ENCODE measurements around the gene SLC44A4.
A peak's percentile ranks its signal among the peaks of the same experiment; 100 is the strongest.

Gene SLC44A4

DNA sequence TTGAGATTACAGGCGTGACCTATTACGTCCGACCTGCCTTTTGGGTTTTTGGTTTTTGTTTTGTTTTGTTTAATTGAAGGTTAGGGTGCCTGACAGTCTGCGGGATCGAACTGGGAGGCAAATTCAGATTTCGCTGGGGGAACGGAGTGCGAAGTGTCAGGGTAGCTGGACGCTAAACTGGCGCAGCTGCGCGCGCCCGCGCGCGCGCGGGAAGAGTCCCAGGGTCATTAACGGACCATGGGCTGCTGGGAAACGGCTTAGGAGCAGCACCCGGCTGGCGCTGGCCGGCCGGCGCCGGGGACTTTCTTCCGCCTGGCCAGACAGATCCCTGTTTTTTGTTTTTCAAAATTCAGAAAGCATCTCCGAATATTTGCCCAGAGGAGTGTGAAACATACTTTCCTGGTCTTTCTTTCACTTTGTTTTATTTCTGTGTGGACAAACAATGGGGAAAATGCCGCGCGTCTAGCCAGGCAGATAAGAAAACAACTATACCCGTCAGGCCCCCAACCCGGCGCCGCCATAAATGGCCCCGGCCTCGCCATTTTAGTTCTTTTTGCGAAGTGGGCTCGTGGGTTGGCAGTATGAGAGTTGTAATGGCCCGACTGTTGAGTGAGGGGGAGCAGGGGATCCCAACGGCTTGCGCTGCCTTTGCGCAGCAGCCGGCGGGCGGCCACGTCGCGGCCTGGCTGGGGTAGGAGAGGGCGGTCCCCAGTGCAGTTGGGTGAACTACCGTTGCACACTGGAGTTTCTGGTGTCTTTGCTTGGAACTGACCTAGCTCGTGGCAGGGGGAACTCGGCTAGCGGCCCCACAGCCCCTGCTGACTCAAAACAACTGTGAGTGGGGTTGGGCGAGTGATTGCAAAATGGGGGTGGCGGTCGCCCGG lies 44.2 kb downstream of the SLC44A4 start:
- Histone ChIP-seq H3K36me3 (ENCODE audit: low read depth) (peaks cover 66% of the 10 kb centered on the region), H3K9me3 (ENCODE audit: severe bottlenecking) (no peaks in the 10 kb centered on the region), H3K4me1 (ENCODE audit: insufficient read depth, poor library complexity, severe bottlenecking) (peaks cover 28% of the 10 kb centered on the region), H3K27ac (ENCODE audit: poor library complexity, severe bottlenecking) (peak overlapping the region; percentile 77), H3K27me3 (ENCODE audit: insufficient read depth, poor library complexity, severe bottlenecking) (no peaks in the 10 kb centered on the region), H3K4me3 (ENCODE audit: severe bottlenecking) (peak overlapping the region; percentile 97)
- TF ChIP-seq, protein P1, sequence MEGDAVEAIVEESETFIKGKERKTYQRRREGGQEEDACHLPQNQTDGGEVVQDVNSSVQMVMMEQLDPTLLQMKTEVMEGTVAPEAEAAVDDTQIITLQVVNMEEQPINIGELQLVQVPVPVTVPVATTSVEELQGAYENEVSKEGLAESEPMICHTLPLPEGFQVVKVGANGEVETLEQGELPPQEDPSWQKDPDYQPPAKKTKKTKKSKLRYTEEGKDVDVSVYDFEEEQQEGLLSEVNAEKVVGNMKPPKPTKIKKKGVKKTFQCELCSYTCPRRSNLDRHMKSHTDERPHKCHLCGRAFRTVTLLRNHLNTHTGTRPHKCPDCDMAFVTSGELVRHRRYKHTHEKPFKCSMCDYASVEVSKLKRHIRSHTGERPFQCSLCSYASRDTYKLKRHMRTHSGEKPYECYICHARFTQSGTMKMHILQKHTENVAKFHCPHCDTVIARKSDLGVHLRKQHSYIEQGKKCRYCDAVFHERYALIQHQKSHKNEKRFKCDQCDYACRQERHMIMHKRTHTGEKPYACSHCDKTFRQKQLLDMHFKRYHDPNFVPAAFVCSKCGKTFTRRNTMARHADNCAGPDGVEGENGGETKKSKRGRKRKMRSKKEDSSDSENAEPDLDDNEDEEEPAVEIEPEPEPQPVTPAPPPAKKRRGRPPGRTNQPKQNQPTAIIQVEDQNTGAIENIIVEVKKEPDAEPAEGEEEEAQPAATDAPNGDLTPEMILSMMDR (IDR thresholded peaks at IDR 0.05; ENCODE audit: poor library complexity, severe bottlenecking), result no peak
- DNase-seq (ENCODE audit: low spot score), result peak; percentile 87
- ATAC-seq (ENCODE audit: low read depth), result peak; percentile 79

DNA sequence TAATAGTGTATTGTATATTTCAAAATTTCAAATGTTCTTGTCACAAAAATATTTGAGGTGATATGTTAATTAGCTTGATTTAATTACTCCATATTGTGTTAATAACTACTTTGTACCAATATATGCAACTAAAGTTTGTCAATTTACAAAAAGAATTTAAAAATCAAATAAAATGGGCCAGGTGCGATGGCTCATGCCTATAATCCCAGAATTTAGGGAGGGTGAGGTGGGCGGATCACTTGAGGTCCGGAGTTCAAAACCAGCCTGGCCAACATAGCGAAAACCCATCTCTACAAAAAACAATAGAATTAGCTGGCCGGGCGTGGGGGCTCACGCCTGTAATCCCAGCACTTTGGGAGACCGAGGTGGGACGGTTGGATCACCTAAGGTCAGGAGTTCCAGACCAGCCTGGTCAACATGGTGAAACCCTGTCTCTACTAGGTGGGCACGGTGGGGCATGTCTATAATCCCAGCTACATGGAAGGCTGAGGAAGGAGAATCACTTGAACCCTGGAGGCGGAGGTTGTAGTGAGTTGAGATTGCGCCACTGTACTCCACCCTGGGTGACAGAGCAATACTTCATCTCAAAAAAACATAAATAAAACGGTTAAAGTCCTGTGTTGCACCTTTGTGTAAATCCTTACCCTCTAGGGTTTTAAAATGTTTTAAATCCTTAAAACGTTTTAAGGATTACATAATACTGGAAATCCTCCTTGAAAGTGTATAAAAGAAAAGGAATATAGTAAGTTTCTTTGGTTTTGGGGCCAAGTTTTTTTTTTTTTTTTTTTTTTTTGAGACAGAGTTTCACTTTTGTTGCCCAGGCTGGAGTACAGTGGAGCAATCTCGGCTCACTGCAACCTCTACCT lies 47.2 kb downstream of the SLC44A4 start:
- Histone ChIP-seq H3K27ac (ENCODE audit: poor library complexity, severe bottlenecking) (peak overlapping the region; percentile 77), H3K36me3 (ENCODE audit: low read depth) (peaks cover 36% of the 10 kb centered on the region), H3K4me1 (ENCODE audit: insufficient read depth, poor library complexity, severe bottlenecking) (peaks cover 12% of the 10 kb centered on the region), H3K4me3 (ENCODE audit: severe bottlenecking) (peak overlapping the region; percentile 70), H3K9me3 (ENCODE audit: severe bottlenecking) (no peaks in the 10 kb centered on the region), H3K27me3 (ENCODE audit: insufficient read depth, poor library complexity, severe bottlenecking) (no peaks in the 10 kb centered on the region)
- ATAC-seq (ENCODE audit: low read depth) (no peak), DNase-seq (ENCODE audit: low spot score) (no peak)
- TF ChIP-seq, protein P1 (IDR thresholded peaks at IDR 0.05; ENCODE audit: poor library complexity, severe bottlenecking), result no peak

DNA sequence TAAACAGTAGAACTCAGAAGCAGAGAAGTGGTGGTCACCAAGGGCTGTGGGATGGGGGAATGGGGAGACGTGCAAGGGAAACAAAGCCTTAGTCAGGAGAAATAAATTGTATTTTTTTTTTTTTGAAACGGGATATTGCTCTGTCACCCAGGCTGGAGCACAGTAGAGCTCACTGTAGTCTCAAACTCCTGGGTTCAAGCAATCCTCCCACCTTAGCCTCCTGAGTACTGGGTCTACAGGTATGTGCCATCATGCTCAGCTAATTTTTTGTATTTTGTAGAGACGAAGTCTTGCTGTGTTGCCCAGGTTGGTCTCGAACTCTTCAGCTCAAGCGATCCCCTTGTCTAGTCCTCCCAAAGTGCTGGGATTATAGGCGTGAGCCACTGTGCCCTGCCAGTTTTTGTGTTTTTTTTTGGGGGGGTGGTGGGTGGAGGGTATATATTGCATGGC lies 47.9 kb downstream of the SLC44A4 start:
- Histone ChIP-seq H3K4me3 (ENCODE audit: severe bottlenecking) (peak overlapping the region; percentile 70), H3K36me3 (ENCODE audit: low read depth) (peaks cover 30% of the 10 kb centered on the region), H3K4me1 (ENCODE audit: insufficient read depth, poor library complexity, severe bottlenecking) (peaks cover 17% of the 10 kb centered on the region), H3K9me3 (ENCODE audit: severe bottlenecking) (no peaks in the 10 kb centered on the region), H3K27me3 (ENCODE audit: insufficient read depth, poor library complexity, severe bottlenecking) (no peaks in the 10 kb centered on the region), H3K27ac (ENCODE audit: poor library complexity, severe bottlenecking) (peak overlapping the region; percentile 77)
- no peak for DNase-seq (ENCODE audit: low spot score)
- TF ChIP-seq, protein P1 (IDR thresholded peaks at IDR 0.05; ENCODE audit: poor library complexity, severe bottlenecking), result no peak
- no peak for ATAC-seq (ENCODE audit: low read depth)

DNA sequence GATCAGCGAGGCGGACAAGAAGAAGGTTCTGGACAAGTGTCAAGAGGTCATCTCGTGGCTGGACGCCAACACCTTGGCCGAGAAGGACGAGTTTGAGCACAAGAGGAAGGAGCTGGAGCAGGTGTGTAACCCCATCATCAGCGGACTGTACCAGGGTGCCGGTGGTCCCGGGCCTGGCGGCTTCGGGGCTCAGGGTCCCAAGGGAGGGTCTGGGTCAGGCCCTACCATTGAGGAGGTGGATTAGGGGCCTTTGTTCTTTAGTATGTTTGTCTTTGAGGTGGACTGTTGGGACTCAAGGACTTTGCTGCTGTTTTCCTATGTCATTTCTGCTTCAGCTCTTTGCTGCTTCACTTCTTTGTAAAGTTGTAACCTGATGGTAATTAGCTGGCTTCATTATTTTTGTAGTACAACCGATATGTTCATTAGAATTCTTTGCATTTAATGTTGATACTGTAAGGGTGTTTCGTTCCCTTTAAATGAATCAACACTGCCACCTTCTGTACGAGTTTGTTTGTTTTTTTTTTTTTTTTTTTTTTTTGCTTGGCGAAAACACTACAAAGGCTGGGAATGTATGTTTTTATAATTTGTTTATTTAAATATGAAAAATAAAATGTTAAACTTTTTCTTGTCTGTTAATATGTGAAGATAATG lies 49.0 kb downstream of the SLC44A4 start:
- TF ChIP-seq, protein P1 (IDR thresholded peaks at IDR 0.05; ENCODE audit: poor library complexity, severe bottlenecking), result peak; percentile 72
- Histone ChIP-seq H3K9me3 (ENCODE audit: severe bottlenecking) (no peaks in the 10 kb centered on the region), H3K4me1 (ENCODE audit: insufficient read depth, poor library complexity, severe bottlenecking) (peaks cover 27% of the 10 kb centered on the region), H3K36me3 (ENCODE audit: low read depth) (peaks cover 19% of the 10 kb centered on the region), H3K27me3 (ENCODE audit: insufficient read depth, poor library complexity, severe bottlenecking) (no peaks in the 10 kb centered on the region), H3K27ac (ENCODE audit: poor library complexity, severe bottlenecking) (peak overlapping the region; percentile 77), H3K4me3 (ENCODE audit: severe bottlenecking) (peak overlapping the region; percentile 70)
- ATAC-seq (ENCODE audit: low read depth) (no peak), DNase-seq (ENCODE audit: low spot score) (no peak)

Measured in RWPE2 (cell line).